Germinal center (tissue), 1 donor: ENCODE measurements around the gene PARD6B.
"Not testable (repeated sequence)": the region's sequence is repeated elsewhere in the genome, so short reads cannot be mapped to it uniquely, and the experiment has no call there.

Source experiments
- DNase-seq: peaks from one replicate; pipeline ENCODE4 v3.0.0; 2012; ENCODE audit warnings: mixed read lengths, low spot score

PARD6B gene

DNA sequence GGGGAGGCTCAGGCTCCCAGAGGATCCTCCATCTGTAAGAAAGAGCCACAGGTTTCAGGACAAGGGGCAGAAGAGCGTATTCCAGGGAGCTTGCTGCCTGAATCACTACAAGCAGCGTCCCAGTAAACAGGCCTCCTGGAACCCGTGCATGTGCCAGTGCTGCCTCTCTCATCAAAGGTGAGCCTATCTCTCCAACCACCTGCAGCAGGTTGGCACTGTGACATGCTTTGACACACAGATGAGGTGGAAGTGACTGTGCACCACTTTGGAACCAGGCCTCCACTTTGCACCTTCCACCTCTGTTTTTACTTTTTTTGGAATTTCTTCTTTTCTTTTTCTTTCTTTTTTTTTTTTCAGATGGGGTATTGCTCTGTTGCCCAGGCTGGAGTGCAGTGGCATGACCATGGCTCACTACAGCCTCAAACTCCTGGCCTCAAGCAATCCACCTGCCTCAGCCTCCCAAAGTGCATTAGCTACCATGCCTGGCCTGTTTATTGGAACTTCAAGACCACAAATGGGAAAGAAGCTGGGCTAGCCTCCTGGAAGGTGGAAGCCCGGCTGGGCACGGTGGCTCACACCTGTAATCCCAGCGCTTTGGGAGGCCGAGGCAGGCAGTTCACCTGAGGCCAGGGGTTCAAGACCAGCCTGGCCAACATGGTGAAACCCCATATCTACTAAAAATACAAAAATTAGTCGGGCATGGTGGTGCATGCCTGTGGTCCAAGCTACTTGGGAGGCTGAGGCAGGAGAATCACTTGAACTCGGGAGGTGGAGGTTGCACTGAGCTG lies 27.5 kb upstream of the PARD6B start:
- not testable (repeated sequence) for DNase-seq

DNA sequence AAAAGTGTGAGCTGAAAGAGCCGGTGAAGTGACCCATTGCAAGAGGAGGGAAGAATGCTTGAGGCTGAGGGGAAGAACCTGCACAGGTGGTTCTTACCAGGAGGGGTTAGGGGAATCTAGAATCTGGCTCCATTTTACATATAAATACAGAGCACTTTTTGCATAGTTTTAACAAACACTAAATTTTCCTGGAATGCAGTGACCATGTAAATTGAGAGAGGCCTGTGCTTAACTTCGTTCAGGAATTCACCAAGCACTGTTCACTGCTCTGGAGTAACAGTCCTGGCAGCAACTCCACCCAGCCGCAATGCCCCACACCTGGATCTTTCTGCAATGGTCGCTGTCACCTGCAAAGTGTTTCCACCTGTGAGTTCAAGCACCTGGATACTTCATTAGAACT lies 26.9 kb upstream of the PARD6B start:
- DNase-seq: no peak

DNA sequence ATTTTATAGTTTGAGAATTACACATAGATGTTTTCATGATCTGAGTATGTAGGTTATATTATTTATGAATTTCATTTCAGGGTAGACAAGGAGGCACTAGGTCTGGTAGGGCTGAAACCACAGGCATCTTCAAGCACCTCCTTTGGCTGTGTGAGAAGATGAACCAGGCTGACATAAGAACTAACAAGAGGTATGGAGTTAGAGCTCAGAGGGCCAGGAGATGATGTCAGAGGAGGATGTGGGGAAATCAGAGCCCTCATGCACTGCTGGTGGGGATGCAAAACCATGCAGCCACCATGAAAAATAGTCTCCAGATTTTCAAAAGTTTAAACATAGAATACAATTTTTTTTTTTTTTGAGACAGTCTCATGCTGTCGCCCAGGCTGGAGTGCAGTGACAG lies 26.4 kb upstream of the PARD6B start:
- DNase-seq: no peak

DNA sequence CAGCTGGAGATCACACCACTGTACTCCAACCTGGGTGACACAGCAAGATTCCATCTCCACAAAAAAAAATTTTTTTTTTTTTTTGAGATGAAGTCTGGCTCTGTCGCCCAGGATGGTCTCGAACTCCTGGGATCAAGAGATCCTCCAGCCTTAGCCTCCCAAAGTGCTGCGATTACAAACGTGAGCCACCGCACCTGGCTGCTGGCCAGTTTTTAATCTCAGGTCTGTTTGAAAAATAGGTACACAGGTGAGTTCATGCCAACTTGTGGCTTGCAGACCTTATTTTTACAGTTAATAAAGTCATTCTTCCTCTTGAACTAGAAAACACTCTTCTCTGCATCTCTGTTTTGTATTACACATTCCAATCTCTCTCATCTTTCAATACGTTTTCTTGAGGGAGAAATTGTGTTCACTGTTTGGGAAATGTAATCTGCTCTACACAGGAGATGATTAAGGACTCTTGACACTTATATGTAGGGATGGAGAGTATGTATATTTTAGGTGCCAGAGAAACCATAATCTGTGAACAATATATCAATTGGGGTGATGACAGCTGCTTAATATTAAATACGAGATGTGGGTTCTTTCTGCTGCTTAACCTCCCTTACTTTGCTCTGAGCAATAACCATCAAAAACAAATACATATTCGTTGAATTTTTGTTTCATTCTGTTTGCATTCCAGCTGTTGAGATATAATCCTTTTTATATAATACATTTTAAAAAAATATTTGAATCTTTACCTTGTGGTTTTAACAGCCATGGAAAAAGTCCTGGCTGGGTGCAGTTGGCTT lies 22.3 kb upstream of the PARD6B start:
- no peak for DNase-seq

- DNase-seq: no peak
Measured at GRCh38 chr20:50709636-50709973, 21.8 kb upstream of the PARD6B start.

DNA sequence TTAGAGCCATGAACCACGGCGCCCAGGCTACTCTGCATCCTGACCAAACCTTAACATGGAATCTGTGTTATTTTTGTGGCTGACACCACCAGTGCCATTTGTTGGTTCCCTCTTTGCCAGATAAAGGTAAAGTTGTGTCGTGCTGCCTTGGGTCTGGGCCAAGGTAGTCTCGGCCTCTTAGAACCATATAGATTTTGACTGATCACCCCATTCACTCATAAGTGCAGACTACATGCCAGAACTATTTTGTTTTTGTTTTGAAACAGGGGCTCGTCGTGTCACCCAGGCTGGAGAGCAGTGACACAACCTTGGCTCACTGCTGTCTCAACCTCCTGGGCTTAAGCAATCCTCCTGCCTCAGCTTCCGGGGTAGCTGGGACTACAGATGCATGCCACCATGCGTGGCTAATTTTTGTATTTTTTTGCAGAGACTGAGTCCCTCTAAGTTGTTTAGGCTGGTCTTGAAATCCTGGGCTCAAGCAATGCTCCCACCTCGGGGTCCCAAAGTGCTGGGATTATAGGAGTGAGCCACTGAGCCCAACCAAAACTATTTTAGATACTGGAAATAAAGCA lies 20.8 kb upstream of the PARD6B start:
- DNase-seq: no peak

- no peak for DNase-seq
Measured at GRCh38 chr20:50711113-50711825, 20.1 kb upstream of the PARD6B start.

GRCh38 chr20:50712771-50713656 lies 18.4 kb upstream of the PARD6B start:
- no peak for DNase-seq

DNA sequence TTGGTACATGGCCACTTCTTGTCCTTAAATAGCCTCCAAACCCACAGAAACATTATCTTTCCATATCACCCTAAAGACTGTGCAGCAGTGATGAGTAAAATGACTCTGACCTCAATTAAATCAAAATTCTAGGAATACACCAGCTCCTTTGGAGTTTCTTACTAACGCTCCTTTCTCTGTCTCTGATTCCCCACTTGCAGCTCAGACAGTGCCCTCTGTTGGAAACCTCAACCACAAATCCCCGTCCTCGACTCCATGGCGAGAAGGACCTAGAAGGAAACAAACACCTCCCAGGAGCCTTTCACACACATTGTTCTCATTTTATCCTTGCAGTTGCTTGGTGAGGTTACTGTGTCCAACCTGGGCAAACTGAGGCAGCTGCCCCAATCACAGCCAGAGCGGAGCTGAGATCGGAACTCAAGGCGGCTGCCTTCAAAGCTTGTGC lies 17.7 kb upstream of the PARD6B start:
- no peak for DNase-seq

GRCh38 chr20:50714426-50714825 lies 17.0 kb upstream of the PARD6B start:
- not testable (repeated sequence) for DNase-seq

DNA sequence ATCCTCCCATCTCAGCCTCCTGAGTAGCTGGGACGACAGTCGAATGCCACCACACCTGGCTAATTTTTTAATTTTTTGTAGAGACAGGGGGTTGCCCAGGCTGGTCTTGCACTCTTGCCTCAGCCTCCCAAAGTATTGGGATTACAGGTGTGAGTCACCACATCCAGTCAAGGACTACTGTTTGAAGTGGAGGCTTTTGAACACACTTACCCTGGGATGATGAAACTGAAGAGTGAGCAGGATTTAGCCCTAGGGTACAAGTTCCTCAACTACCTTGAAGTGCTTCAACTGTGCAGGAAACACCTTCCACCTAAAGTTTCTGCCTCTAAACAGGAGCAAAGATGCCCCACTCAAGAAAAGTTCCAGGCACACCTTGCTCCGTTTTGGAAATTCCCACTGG lies 15.7 kb upstream of the PARD6B start:
- DNase-seq: no peak

- DNase-seq: no peak
Measured at GRCh38 chr20:50716518-50716917, 14.9 kb upstream of the PARD6B start.

- DNase-seq: no peak
Measured at GRCh38 chr20:50717312-50717711, 14.1 kb upstream of the PARD6B start.

GRCh38 chr20:50717974-50718761 lies 13.2 kb upstream of the PARD6B start:
- DNase-seq: no peak

DNA sequence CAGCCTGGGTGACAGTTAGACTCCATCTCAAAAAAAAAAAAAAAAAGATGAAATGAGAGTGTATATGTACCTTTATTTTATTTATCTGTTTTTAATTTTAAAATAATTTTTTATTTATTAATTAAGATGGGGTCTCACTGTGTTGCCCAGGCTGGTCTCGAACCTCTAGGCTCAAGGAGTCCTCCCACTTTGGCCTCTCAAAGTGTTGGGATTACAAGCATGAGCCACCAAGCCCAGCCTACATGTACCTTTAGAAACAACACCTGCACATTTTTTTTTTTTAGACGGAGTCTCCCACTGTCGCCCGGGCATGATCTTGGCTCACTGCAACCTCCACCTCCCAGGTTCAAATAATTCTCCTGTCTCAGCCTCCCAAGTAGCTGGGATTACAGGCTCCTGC lies 12.1 kb upstream of the PARD6B start:
- DNase-seq: no peak

DNA sequence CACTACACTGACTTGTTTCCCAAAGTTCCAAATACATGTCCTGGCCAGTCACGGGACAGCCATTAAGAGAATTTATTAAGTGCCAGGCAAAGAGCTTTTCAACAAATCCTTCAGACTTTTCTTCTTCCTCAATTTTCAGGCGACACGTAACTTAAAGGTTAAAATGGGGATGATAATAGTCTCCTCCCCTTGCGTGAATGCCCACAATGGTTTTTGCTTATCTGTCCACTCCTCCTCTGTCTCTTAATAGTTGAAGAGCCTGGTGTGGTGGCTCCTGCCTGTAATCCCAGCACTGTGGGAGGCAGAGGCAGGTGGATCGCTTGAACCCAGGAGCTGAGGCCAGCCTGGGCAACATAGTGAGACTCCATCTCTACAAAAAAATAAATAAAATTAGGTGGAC lies 11.4 kb upstream of the PARD6B start:
- no peak for DNase-seq

DNA sequence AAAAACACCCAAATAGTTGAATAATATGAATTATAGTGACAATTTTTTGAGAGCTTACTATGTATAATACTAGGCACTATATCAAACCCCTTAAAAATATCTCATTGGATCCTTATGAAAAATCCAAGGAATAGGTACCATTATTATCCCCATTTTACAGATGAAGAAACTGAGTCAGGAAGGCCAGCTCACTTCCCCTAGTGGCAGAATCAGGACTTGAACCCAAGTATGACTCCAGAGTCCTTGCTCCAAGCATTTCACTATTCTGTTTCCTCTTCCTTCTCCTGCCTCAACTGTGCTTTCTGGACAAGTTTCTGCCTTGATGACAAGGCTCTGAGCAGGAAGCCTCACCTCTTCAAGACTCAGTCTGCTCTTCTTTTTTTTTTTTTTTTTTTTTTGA lies 10.8 kb upstream of the PARD6B start:
- no peak for DNase-seq

- DNase-seq: no peak
Measured at GRCh38 chr20:50721881-50722281, 9.5 kb upstream of the PARD6B start.

- DNase-seq: no peak
Measured at GRCh38 chr20:50722424-50723155, 8.8 kb upstream of the PARD6B start.

- no peak for DNase-seq
Measured at GRCh38 chr20:50723672-50724071, 7.7 kb upstream of the PARD6B start.
